Measurements from ENCODE around the gene SAAL1.
A peak's percentile ranks its signal among the peaks of the same experiment; 100 is the strongest.

SAAL1 gene

DNA sequence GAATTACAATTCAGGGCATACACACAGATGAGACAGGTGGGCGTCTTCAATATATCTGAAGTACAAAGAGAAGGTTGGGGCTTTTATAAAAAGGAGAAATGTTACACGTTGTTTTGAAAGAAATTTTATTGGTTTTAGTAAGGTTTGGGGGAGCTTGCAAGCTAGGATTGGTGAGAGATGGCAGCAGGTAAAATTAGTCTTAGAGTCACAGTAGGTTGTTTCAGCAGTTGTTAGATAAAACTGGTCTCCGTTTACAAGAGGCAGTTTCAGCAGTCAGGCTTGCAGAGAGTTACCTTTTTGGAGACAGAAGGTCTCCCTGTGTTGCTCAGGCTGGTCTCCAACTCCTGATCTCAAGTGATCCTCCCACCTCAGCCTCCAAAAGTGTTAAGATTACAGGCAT lies 2.4 kb upstream of the SAAL1 start:
- no peak overlapping the region for H3K4me3 ChIP-seq (ENCODE audit: control insufficient read depth, low read depth, low read length)
- no peak for TF ChIP-seq CTCF (IDR thresholded peaks at IDR 0.05; ENCODE audit: control insufficient read depth, insufficient read depth, low read depth, low read length, missing control alignments)
- DNase-seq (ENCODE audit: low read depth): no peak

DNA sequence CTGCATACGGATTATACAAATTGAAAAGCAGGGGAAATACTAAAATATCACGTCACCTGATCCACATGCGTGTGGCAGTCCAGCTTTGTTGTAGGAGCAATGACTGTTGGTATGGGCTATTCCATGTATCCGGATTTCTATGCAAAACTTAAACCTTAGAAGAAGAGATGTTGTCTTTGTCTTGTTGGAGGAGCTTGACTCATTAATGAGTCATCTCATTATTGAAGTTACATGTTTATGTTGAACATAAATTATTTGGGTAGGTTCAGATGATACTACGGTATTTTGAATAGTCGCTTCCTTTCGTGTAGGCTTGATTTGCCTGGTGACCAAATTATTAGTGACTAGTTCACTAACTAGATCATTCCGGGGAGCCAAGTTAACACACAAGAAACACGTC lies 806 bp upstream of the SAAL1 start:
- H3K4me3 ChIP-seq (ENCODE audit: control insufficient read depth, low read depth, low read length): no peak overlapping the region
- DNase-seq (ENCODE audit: low read depth): no peak
- TF ChIP-seq CTCF (IDR thresholded peaks at IDR 0.05; ENCODE audit: control insufficient read depth, insufficient read depth, low read depth, low read length, missing control alignments): no peak

DNA sequence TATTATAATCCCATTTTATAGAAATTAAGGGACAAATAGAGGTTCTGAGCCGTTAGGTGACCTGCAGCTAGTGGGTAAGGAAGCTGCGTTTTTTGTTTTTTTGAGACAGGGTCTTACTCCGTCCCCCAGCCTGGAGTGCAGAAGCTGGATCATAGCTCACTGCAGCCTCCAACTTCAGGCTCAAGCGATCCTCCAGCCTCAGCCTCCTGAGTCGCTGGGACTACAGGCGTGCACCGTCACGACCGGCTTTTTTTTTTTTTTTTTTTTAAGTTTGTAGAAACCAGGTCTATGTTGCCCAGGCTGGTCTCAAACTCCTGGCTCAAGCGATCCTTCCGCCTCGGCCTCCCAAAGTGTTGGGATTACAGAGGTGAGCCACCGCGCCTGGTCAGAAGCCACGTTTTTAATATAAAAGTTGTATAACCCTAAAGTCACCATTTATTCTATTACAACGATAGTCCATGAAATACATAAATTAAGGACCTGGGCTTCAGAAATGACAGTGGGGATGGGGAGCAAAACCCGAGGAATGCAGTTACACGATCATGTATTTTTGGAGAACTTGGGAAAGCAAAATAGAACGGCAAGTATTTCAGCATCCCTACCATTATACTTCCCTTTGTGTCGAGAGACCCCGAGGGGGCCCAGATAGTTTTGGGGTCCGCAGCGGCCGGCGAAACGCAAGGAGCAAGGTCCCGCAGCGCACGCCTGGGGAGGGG lies 638 bp downstream of the SAAL1 start:
- no peak for DNase-seq (ENCODE audit: low read depth)
- H3K4me3 ChIP-seq (ENCODE audit: control insufficient read depth, low read depth, low read length): peak overlapping the region; percentile 100
- no peak for TF ChIP-seq CTCF (IDR thresholded peaks at IDR 0.05; ENCODE audit: control insufficient read depth, insufficient read depth, low read depth, low read length, missing control alignments)

GRCh38 chr11:18100926-18101656 lies 4.8 kb downstream of the SAAL1 start:
- no peak for TF ChIP-seq CTCF (IDR thresholded peaks at IDR 0.05; ENCODE audit: control insufficient read depth, insufficient read depth, low read depth, low read length, missing control alignments)
- no peak overlapping the region for H3K4me3 ChIP-seq (ENCODE audit: control insufficient read depth, low read depth, low read length)
- no peak for DNase-seq (ENCODE audit: low read depth)

DNA sequence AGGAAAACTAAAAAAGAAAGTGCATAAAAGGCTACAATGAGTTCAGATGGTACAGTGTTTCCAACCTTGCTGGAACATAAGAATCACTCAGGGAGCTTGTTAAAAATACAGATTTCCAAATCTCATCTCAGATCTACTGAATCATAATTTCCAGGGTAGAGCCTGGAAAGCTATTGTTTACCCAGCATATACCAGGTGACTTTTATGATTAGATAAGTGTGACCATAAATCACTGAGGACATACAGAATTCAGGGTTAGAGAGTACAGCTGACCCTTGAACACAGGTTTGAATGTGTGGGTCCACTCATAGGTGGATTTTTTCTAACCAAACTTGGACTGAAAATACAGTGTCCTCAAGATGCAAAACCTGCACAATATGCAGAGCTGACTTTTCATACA lies 11.9 kb downstream of the SAAL1 start:
- no peak for TF ChIP-seq CTCF (IDR thresholded peaks at IDR 0.05; ENCODE audit: control insufficient read depth, insufficient read depth, low read depth, low read length, missing control alignments)
- no peak overlapping the region for H3K4me3 ChIP-seq (ENCODE audit: control insufficient read depth, low read depth, low read length)
- no peak for DNase-seq (ENCODE audit: low read depth)

GRCh38 chr11:18091731-18092130 lies 14.2 kb downstream of the SAAL1 start:
- H3K4me3 ChIP-seq (ENCODE audit: control insufficient read depth, low read depth, low read length): no peak overlapping the region
- DNase-seq (ENCODE audit: low read depth): no peak
- TF ChIP-seq CTCF (IDR thresholded peaks at IDR 0.05; ENCODE audit: control insufficient read depth, insufficient read depth, low read depth, low read length, missing control alignments): no peak

Data from AG09309 (cell line).